K562 (cell line): Measurements from ENCODE around the gene PLA2G15. TPM values are rescaled to one million over a fixed set of nuclear protein-coding genes. Genes with fewer than 3 reads are reported as not detected.

ENCODE experiments used
- ATAC-seq: fragments of 200-7000 bp; cut with Tn5 transposase; 3 replicates; pipeline ENCODE4 v1.9.1; 2020; ENCODE audit warnings: moderate library complexity
- BruUV-seq: library from RNA; stranded (reverse); fragments of 400-500 nt; replicated peaks from 2 replicates; lab custom pipeline; 2021; lab: Mats Ljungman, UMichigan
- CTCF ChIA-PET: fragments of 300-600 bp; formaldehyde crosslinking; extraction: SDS; loops from one replicate; lab custom pipeline; 2021; ENCODE audit warnings: low intra/inter-chr PET ratio; lab: Yijun Ruan, JAX
- POLR2A ChIA-PET: fragments of 300-600, 350-650 bp; sonication (Branson Sonifier 250); formaldehyde crosslinking; extraction: SDS; loops from one replicate; lab custom pipeline; 2021; ENCODE audit warnings: antibody characterized with exemption, inconsistent platforms; lab: Yijun Ruan, JAX
- DNase-seq, 4 experiments: peaks; one replicate each; pipeline versions ENCODE4 v3.0.0 to v3.0.0-alpha.2; 2011 to 2018; ENCODE audit warnings: low spot score in 3 of 4, mixed read lengths in 3 of 4; ENCODE audit errors: extremely low read depth in 1 of 4
- FAIRE-seq: peaks from 2 replicates; lab custom pipeline; 2011; peaks lifted over from hg19 to GRCh38; lab: Jason Lieb, UNC
- H2AFZ ChIP-seq: 2 replicates; pipeline ENCODE4 v1.6.0; 2011; ENCODE audit warnings: low read depth, low read length, control low read depth, inconsistent platforms
- H3K27ac ChIP-seq: fragments of 200-600 bp; 3 replicates; pipeline ENCODE4 v1.8.0; 2011; ENCODE audit warnings: low read depth, mild to moderate bottlenecking, control low read depth, inconsistent platforms, low read length, moderate library complexity, mixed read lengths; ENCODE audit errors: extremely low read depth
- H3K27me3 ChIP-seq, 2 experiments: fragments of 300-600 bp in 1 of 2; 2 replicates in 1 of 2; 3 replicates in 1 of 2; pipeline versions ENCODE4 v1.6.0 to v1.8.0; 2011; ENCODE audit warnings: inconsistent platforms in 2 of 2, low read length in 2 of 2, mild to moderate bottlenecking in 1 of 2, mixed read lengths in 1 of 2, moderate library complexity in 1 of 2; ENCODE audit not compliant: control insufficient read depth in 2 of 2, insufficient read depth in 2 of 2
- H3K36me3 ChIP-seq: fragments of 300-600 bp; 3 replicates; pipeline ENCODE4 v1.8.0; 2011; ENCODE audit warnings: mild to moderate bottlenecking, low read length, inconsistent platforms; ENCODE audit not compliant: control insufficient read depth, insufficient read depth
- H3K4me1 ChIP-seq, 2 experiments: fragments of 200-600 bp in 1 of 2; replicated peaks in 1 of 2; 2 replicates in 1 of 2; 3 replicates in 1 of 2; pipeline versions ENCODE4 v1.5.1 to v1.8.0; 2011; ENCODE audit warnings: inconsistent platforms in 2 of 2, low read length in 2 of 2, mild to moderate bottlenecking in 1 of 2, mixed read lengths in 1 of 2, moderate library complexity in 1 of 2; ENCODE audit not compliant: control insufficient read depth in 2 of 2, insufficient read depth in 2 of 2
- H3K4me2 ChIP-seq: 2 replicates; pipeline ENCODE4 v1.6.1; 2011; ENCODE audit warnings: low read length, control low read depth, inconsistent platforms, mixed read lengths; ENCODE audit not compliant: insufficient read depth
- H3K4me3 ChIP-seq: fragments of 200-600 bp; sonication (generic), shearing (Covaris generic); 2 replicates; pipeline ENCODE4 v1.5.1; 2016; ENCODE audit warnings: control low read depth, inconsistent platforms
- H3K79me2 ChIP-seq: fragments of 200-600 bp; 3 replicates; pipeline ENCODE4 v1.8.0; 2011; ENCODE audit warnings: low read length, inconsistent platforms; ENCODE audit not compliant: control insufficient read depth, insufficient read depth
- H3K9ac ChIP-seq, 2 experiments: 2 replicates each; pipeline versions ENCODE4 v1.6.0 to v1.6.1; 2011; ENCODE audit warnings: low read depth in 2 of 2, low read length in 2 of 2, control low read depth in 1 of 2, inconsistent platforms in 1 of 2, mild to moderate bottlenecking in 1 of 2, mixed read lengths in 1 of 2; ENCODE audit not compliant: insufficient read depth in 1 of 2
- H3K9me1 ChIP-seq: one replicate; pipeline ENCODE4 v1.6.0; 2011; ENCODE audit warnings: inconsistent platforms, mild to moderate bottlenecking, low read length, moderate library complexity; ENCODE audit not compliant: control insufficient read depth, insufficient read depth
- H3K9me3 ChIP-seq: replicated peaks from 2 replicates; pipeline ENCODE4 v1.5.1; 2011; ENCODE audit warnings: low read depth, low read length, inconsistent platforms; ENCODE audit not compliant: control insufficient read depth, insufficient read depth
- H4K20me1 ChIP-seq: replicated peaks from 2 replicates; pipeline ENCODE4 v1.6.1; 2011; ENCODE audit warnings: low read length, inconsistent platforms, mixed read lengths; ENCODE audit not compliant: control insufficient read depth, insufficient read depth
- MEF2D ChIP-seq: conservative IDR thresholded peaks from 2 replicates; pipeline ENCODE4 v1.6.1; 2016; ENCODE audit warnings: low read depth, missing genetic modification characterization, missing compliant biosample characterization
- ZNF121 ChIP-seq: sonication (generic); formaldehyde crosslinking; conservative IDR thresholded peaks from 2 replicates; pipeline ENCODE4 v1.8.0; 2022; ENCODE audit warnings: missing genetic modification reagents
- WGBS: fragments of 100-300 bp; shearing (Covaris generic); methylation state at CpG from one replicate; pipeline ENCODE4 v1.1.6; 2016; ENCODE audit warnings: low coverage, mixed read lengths; ENCODE audit not compliant: insufficient coverage; ENCODE audit errors: missing lambda C conversion rate; 5-methylcytosine and 5-hydroxymethylcytosine counted together
- in situ Hi-C: fragments of 300-500 bp; cut with MboI; formaldehyde crosslinking; loops from 4 replicates; pipeline ENCODE4 v1.15.0; 2018; ENCODE audit warnings: inconsistent platforms, mixed read lengths
- intact Hi-C: fragments of 100-400 bp; cut with micrococcal nuclease; formaldehyde crosslinking; loops from 2 replicates; pipeline ENCODE4 v1.14.2; 2022
- polyA plus RNA-seq, 8 experiments: library from polyadenylated mRNA; depleted of rRNA in 4 of 8; stranded (reverse) in 5 of 8; unstranded in 3 of 8; fragments of >200 nt; fragmentation: Nextera tagmentation in 2 of 8; fragmentation: Illumina TruSeq in 1 of 8; extraction: Ambion mirVana in 2 of 8; extraction: Trizol in 1 of 8; gene quantifications; 2 replicates each; pipeline versions ENCODE4 v1.2.1 to v1.2.3, GENCODE V29; 2011 to 2014; ENCODE audit warnings: inconsistent platforms in 1 of 8, missing spikeins in 1 of 8
- total RNA-seq, 7 experiments: library from RNA; depleted of rRNA in 6 of 7; stranded (reverse); fragments of >200 nt in 6 of 7; fragmentation: Illumina TruSeq in 2 of 7; extraction: Trizol in 2 of 7; gene quantifications; 2 replicates each; pipeline versions ENCODE4 v1.2.1 to v1.2.3, GENCODE V29; 2011 to 2021; ENCODE audit warnings: low replicate concordance in 1 of 7

Gene PLA2G15
- total and polyA plus RNA-seq, 9 of the 15 experiments (the other 6 are each of a cell fraction or from before 2014, with no cell fraction given): 0.42 to 8.6 (median 4.8) TPM

DNA sequence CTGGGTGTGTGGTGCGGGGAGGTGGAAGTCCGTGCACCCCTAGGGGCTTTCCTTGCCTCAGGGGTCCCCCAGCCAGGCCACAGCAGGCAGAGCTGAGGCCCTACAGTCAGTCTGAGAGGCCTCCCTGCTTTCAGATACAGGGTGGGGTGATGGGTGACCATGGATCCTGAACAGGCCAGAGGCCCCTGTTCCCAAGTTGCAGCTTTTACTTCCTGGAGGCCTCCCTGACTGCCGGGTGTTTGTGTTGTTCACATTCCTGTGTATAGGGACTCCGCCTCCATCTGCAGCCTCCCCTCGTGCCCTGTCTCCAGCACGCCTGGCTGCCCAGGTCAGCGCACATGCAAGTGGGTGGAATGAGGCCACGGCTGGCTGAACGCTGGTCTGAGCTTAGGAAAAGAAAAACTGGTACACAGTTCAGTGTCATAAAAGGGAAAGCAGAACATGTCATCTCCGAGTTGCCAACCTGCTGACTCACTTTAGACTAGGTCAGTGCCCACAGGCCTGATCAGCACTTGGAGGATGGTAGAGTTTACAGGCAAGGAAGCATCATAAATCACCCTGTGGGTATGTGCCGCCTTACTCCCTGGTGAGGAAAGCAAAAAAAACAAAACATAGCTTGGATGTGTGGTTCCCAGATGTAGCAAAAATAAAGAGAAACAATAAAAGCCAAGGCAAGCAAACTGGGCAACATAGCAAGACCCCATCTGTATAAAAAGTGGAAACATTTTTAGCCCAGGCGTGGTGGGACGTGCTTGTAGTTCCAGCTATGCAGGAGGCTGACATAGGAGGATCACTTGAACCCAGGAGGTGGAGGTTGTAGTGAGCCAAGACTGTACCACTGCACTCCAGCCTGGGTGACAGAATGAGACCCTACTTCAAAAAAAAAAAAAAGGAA is 13.0 kb downstream of the PLA2G15 start:
- in situ Hi-C loops (no loop called here), intact Hi-C loops (no loop called here)
- BruUV-seq: no TSS peak
- H3K4me1 ChIP-seq: peaks cover 2 to 4% of the 10 kb centered on the region in 2 experiments
- H3K27ac ChIP-seq: no peak overlapping the region
- peak overlapping the region in 1 of 2 experiments; percentile 30; a peak in 1 of 4 replicates for H3K9ac ChIP-seq
- ATAC-seq (no peak), FAIRE-seq (no peak), DNase-seq (no peak)
- H2AFZ ChIP-seq: no peak overlapping the region
- H3K4me3 ChIP-seq: no peak overlapping the region
- H3K36me3 ChIP-seq: peaks cover 18% of the 10 kb centered on the region; the same call in 2 of the 3 replicates
- H3K4me2 ChIP-seq: no peak overlapping the region
- H3K9me1 ChIP-seq: peaks cover 4% of the 10 kb centered on the region
- no peaks in the 10 kb centered on the region for H3K27me3 ChIP-seq
- WGBS: 65% methylated on average over 12 of the region's 13 CpGs
- 0 out of 2 replicates have a peak, but pooled peaks cover 7% of the 10 kb centered on the region for H4K20me1 ChIP-seq
- no peaks in the 10 kb centered on the region for H3K9me3 ChIP-seq
- H3K79me2 ChIP-seq: peaks cover 2% of the 10 kb centered on the region; the same call in 1 of the 3 replicates
- CTCF ChIA-PET: no interaction called here
- POLR2A ChIA-PET: interaction anchor here (0.6 to 2.1 kb wide), 4 partner anchors 8 to 585 kb away, joined by 3 to 5 read pairs (median 4); no protein-coding TSS in a partner anchor
- TF ChIP-seq ZNF121 (CRISPR knock-in tag): peak; percentile 73
- TF ChIP-seq MEF2D (tag): no peak
